CD4-positive, alpha-beta T cell treated with Interleukin-1 beta for 1 hour (primary cell): ENCODE measurements around the gene RIN3.
"Not testable (repeated sequence)": the region's sequence is repeated elsewhere in the genome, so short reads cannot be mapped to it uniquely, and the experiment has no call there.

Experiments
- DNase-seq, 2 donors: peaks; one replicate each; pipeline ENCODE4 v3.0.0-alpha.2; 2020 to 2022

RIN3 gene

DNA sequence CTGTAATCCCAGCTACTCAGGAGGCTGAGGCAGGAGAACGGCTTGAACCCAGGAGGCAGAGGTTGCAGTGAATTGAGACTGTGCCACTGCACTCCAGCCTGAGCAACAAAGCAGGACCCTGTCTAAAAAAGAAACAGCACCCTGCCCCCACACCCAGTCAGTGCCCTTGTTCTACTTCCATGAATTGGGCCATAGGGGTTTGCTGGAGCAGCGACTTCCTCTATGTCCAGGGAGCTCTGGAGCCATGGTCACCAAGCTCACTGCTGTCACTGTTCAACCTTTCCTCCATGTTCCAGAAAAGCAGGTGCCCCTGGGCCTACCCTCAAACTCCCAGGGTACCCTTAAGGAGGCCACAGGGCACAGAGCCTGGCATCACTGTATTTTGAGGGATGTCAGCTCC, 116.8 kb downstream of the RIN3 start:
- no peak for DNase-seq

- DNase-seq, result no peak
Measured at GRCh38 chr14:92631098-92631497, 117.5 kb downstream of the RIN3 start.

- DNase-seq, result no peak
Measured at GRCh38 chr14:92632546-92633273, 119.1 kb downstream of the RIN3 start.

DNA sequence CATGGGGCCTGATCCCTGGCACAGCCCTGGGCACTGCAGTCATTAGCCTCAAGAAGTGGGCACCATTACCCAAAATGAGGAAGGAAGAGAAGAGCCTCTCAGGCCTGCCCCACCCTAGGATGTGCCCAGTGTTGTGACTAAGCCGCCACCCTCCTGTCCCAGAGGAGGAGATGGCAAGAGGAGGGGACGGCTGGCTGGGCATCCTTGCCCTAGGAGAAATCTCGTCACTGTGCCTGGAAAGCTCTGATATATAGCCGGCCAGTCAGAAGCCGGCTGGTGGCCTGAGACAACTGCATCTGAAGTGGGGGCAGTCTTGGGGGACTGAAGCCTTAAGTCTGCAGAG, 119.7 kb downstream of the RIN3 start:
- peak in 1 of 2 donors; percentile 62 for DNase-seq

GRCh38 chr14:92633724-92634123, 120.1 kb downstream of the RIN3 start:
- DNase-seq, result no peak

DNA sequence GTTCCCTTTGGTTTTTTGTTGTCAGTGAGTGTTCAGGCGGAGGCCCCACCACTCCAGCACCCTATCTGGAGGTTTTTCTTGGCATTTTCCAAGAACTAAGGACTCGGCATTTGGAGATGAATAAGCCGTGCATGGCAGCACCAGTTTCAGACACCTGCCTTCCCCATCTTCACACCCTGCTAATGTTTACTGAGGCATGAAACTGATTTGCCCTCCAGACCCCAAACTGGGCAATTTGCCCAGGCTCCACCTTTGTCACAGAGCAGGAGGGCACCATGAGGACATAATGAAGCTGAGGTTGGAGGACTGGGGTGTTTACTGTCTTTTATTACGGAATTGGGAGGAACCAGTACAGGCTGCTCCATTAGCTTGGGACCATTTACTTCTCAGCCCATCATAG, 121.5 kb downstream of the RIN3 start:
- no peak for DNase-seq

DNA sequence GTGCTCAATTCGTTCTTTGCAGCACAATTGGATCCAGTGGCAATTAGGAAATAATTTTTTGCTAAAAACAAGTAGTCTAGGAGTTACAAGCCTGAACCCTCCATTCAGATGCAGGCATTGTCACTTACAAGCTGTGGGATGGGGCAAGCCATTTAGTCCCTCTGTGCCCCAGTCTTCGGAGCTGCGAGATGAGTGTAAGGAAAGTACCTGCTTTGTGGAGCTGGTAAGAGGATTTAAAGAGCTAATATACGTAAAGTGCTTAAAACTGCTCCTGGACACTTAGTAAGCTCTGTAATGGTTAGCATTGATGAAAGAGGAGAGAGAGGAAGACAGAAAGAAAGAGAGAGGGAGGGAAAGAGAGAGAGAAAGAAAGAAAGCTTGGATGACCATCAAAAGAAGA, 122.3 kb downstream of the RIN3 start:
- DNase-seq, result no peak

GRCh38 chr14:92637228-92637627, 123.6 kb downstream of the RIN3 start:
- no peak for DNase-seq

DNA sequence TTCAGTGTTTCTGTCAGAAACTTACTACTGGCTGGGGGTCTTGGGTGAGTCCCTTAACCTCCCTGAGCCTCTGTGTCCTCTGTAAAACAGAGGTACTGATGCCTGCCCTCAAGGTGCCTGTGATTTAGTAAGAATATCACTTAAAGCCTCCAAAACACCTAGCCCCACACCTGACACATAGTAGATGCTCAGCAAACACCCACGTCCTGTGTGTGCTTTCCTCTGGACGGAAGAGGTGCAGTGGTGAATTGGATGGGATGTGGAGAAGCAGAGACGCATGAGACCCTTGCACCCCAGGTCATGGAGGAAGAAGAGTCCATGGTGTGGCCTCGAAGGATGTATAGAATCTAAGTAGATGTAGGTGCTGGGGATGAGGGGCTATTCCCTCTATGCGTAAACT, 124.3 kb downstream of the RIN3 start:
- no peak for DNase-seq

- no peak for DNase-seq
Measured at GRCh38 chr14:92638266-92638665, 124.7 kb downstream of the RIN3 start.

GRCh38 chr14:92638904-92639303, 125.3 kb downstream of the RIN3 start:
- no peak for DNase-seq

- not testable (repeated sequence) for DNase-seq
Measured at GRCh38 chr14:92639472-92640117, 126.0 kb downstream of the RIN3 start.

- no peak for DNase-seq
Measured at GRCh38 chr14:92641306-92641705, 127.7 kb downstream of the RIN3 start.

DNA sequence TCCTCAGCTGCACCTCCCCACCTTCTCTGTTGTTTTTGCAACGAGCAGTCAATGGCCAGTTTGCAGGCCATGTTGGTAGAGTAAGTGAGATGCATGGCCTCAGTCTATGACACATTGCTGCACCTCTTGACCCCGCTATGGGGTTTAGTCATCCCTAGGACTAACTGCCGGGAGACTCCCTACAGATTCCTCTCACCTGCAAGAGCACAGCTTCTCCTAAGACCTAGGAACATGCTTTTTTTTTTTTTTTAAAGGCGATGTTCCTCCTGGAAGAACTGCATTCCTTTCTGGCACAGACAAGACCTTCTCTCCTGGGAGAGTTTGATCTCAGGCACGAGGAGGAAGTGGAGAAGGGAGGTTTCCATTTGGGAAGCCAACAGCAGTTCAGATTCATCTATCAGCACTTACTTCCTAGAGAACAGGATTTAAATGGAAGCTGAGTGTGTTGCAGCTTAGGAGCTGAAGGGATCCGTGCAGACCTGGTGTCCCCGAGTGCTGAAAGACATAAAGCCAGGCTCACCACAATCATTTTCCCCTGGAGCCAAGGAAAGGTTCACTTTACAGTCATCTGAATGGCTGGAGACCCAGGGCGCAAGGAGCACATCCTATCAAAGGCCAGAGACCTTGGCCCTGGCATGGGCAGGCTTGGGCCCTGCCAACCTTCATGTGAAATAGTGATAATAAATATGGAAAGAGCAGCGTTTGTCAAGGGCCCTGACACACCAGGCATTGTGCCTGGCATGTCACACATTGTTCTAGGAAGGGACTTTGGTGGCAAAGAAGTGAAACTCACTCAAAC, 130.8 kb downstream of the RIN3 start:
- no peak for DNase-seq

GRCh38 chr14:92644970-92645515, 131.5 kb downstream of the RIN3 start:
- no peak for DNase-seq

- no peak for DNase-seq
Measured at GRCh38 chr14:92645841-92646478, 132.4 kb downstream of the RIN3 start.

- DNase-seq, result no peak
Measured at GRCh38 chr14:92646952-92647796, 133.6 kb downstream of the RIN3 start.

GRCh38 chr14:92647797-92648279, 134.3 kb downstream of the RIN3 start:
- no peak for DNase-seq

DNA sequence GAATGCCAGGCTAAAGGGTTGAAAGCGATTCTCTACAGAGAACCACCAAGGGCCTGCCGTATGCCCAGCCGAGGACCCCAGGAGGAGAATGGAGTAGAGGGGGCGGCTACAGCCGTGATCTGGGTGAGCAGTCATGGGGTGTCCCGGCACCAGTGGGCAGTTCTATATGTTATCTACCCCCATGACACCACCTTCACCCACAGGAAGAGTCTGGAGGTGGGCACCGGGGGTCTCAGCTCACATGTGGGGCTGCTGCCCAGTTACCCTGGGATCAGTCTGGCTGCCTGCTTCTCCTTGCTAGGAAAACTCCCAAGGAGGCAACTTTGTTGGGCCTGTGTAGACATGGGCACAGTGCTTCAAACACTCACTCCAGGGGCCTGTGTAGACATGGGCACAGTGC, 135.5 kb downstream of the RIN3 start:
- DNase-seq, result no peak

DNA sequence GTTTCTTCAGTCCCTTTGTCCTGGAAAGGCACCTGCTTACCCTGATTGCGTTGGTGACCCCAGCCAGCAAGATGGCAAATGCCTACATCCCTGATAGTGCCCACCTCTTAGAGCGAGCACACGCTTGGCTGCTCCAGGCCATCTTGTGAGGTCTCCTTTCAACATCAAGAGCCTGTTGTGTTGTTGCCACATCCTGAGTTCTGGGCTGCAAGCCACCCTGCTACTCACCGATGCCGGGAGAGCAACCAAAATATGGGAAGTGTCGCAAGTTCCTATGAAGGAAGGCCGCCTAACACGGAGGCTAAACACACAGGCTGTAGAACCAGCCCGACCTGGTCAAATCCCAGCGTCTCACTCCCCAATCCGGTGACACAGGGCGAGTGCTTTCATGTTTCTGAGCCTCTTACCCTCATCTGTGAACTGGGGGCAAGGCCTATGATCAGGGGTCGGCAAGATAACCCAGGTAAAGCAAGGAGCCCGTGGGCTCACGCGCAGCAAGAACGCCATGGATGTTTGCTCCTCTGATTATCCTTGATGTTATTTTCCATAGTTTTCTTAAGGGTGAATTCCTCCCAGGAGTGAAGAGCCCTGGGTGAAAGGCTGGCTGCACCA, 136.5 kb downstream of the RIN3 start:
- DNase-seq, result peak in 1 of 2 donors; percentile 73

GRCh38 chr14:92650581-92651105, 137.1 kb downstream of the RIN3 start:
- DNase-seq, result no peak
